Caco-2 (cell line): ENCODE data around the gene COTL1. TPM values are rescaled to one million over a fixed set of nuclear protein-coding genes. Genes with fewer than 3 reads are reported as not detected.

Experiments
- BruUV-seq: library from RNA; stranded (reverse); fragments of 400-500 nt; replicated peaks from 2 replicates; lab custom pipeline; 2021; lab: Mats Ljungman, UMichigan
- CTCF ChIA-PET: fragments of 300-600 bp; sonication (Branson Sonifier 250); formaldehyde crosslinking; loops from one replicate; lab custom pipeline; 2022; ENCODE audit warnings: antibody characterized with exemption; lab: Charles Lee
- POLR2A ChIA-PET: fragments of 300-600 bp; sonication (Branson Sonifier 250); formaldehyde crosslinking; loops from one replicate; lab custom pipeline; 2022; ENCODE audit warnings: antibody characterized with exemption; lab: Charles Lee
- DNase-seq, 2 experiments: peaks; one replicate each; pipeline versions ENCODE4 v3.0.0 to v3.0.0-alpha.2; 2020 to 2022
- H3K27me3 ChIP-seq: replicated peaks from 2 replicates; pipeline ENCODE4 v1.6.0; 2011; ENCODE audit warnings: low read length; ENCODE audit not compliant: control insufficient read depth, insufficient read depth
- H3K36me3 ChIP-seq: 2 replicates; pipeline ENCODE4 v1.5.1; 2011; ENCODE audit warnings: low read length; ENCODE audit not compliant: control insufficient read depth, insufficient read depth
- H3K4me1 ChIP-seq: fragments of 250-450 bp; sonication (Bioruptor Pico); 2 replicates; pipeline ENCODE4 v1.5.1; 2020; ENCODE audit warnings: mild to moderate bottlenecking
- H3K4me3 ChIP-seq: 2 replicates; pipeline ENCODE4 v1.5.1; 2011; ENCODE audit warnings: low read depth, mild to moderate bottlenecking, control low read depth, low read length
- H3K9me3 ChIP-seq: fragments of 250-450 bp; sonication (Bioruptor Pico); 2 replicates; pipeline ENCODE4 v1.5.1; 2020; ENCODE audit warnings: mild to moderate bottlenecking, moderate library complexity
- H3K27ac Mint-ChIP-seq: one replicate; pipeline ENCODE4 v1.8.0; 2022; ENCODE audit warnings: mixed read lengths; ENCODE audit not compliant: unreplicated experiment
- H3K27me3 Mint-ChIP-seq: one replicate; pipeline ENCODE4 v1.8.0; 2022; ENCODE audit warnings: mixed read lengths; ENCODE audit not compliant: insufficient read depth, unreplicated experiment
- H3K36me3 Mint-ChIP-seq: one replicate; pipeline ENCODE4 v1.8.0; 2022; ENCODE audit warnings: mild to moderate bottlenecking, mixed read lengths; ENCODE audit not compliant: insufficient read depth, unreplicated experiment
- H3K4me1 Mint-ChIP-seq: one replicate; pipeline ENCODE4 v1.8.0; 2022; ENCODE audit warnings: low read depth, mixed read lengths; ENCODE audit not compliant: unreplicated experiment
- H3K4me3 Mint-ChIP-seq: one replicate; pipeline ENCODE4 v1.8.0; 2022; ENCODE audit warnings: mild to moderate bottlenecking, moderate library complexity, mixed read lengths; ENCODE audit not compliant: unreplicated experiment
- H3K9me3 Mint-ChIP-seq: one replicate; pipeline ENCODE4 v1.8.0; 2022; ENCODE audit warnings: mixed read lengths; ENCODE audit not compliant: unreplicated experiment
- CTCF ChIP-seq, 2 experiments: fragments of 200-600 bp in 1 of 2; IDR thresholded peaks; 1 replicate in 1 of 2; 2 replicates in 1 of 2; pipeline versions ENCODE4 v1.5.1 to v1.8.0; 2011 to 2022; ENCODE audit warnings: antibody characterized with exemption in 1 of 2, control low read depth in 1 of 2, inconsistent platforms in 1 of 2, low read depth in 1 of 2, low read length in 1 of 2, mild to moderate bottlenecking in 1 of 2, moderate library complexity in 1 of 2; ENCODE audit not compliant: insufficient read depth in 1 of 2, severe bottlenecking in 1 of 2, unreplicated experiment in 1 of 2
- intact Hi-C: fragments of 100-400 bp; cut with micrococcal nuclease; formaldehyde crosslinking; loops from one replicate; pipeline ENCODE4 v1.10.0; 2022; ENCODE audit not compliant: unreplicated experiment
- total RNA-seq: library from RNA; stranded (reverse); gene quantifications from 2 replicates; pipeline ENCODE4 v1.2.3, GENCODE V29; 2022

Gene COTL1
- total RNA-seq, 1 experiment from 2014 or later, result 434 TPM

GRCh38 chr16:84538222-84538840 lies 79.5 kb downstream of the COTL1 start:
- BruUV-seq, result no TSS peak
- peak overlapping the region; percentile 73 for H3K27ac Mint-ChIP-seq
- CTCF ChIA-PET, result no interaction called here

GRCh38 chr16:84537491-84538151 lies 80.3 kb downstream of the COTL1 start:
- no TSS peak for BruUV-seq
- intact Hi-C loops, result no loop called here
- no peak overlapping the region for H3K4me3 ChIP-seq
- CTCF ChIA-PET, result no interaction called here
- POLR2A ChIA-PET, result interaction anchor here (0.5 kb wide), 1 partner anchor 14 kb away, joined by 3 read pairs; no protein-coding TSS in a partner anchor
- no peaks in the 10 kb centered on the region for H3K9me3 ChIP-seq
- TF ChIP-seq CTCF (IDR thresholded peaks at IDR 0.05; ENCODE audit: insufficient read depth in 1 of 2, low read depth in 1 of 2, low read length in 1 of 2, severe bottlenecking in 1 of 2, unreplicated experiment in 1 of 2), result no peak
- no peak for DNase-seq
- no peaks in the 10 kb centered on the region for H3K27me3 ChIP-seq
- H3K4me3 Mint-ChIP-seq, result no peak overlapping the region
- H3K27ac Mint-ChIP-seq, result peak overlapping the region; percentile 73
- peaks cover 38% of the 10 kb centered on the region for H3K4me1 Mint-ChIP-seq
- peaks cover 18% of the 10 kb centered on the region for H3K36me3 Mint-ChIP-seq
- H3K9me3 Mint-ChIP-seq, result no peaks in the 10 kb centered on the region
- H3K36me3 ChIP-seq, result no peaks in the 10 kb centered on the region
- no peaks in the 10 kb centered on the region for H3K27me3 Mint-ChIP-seq
- H3K4me1 ChIP-seq, result peaks cover 91% of the 10 kb centered on the region

More at GRCh38 chr16:84538222-84538840, 79.5 kb downstream of the COTL1 start:
- peaks cover 33% of the 10 kb centered on the region for H3K4me1 Mint-ChIP-seq
- POLR2A ChIA-PET, result no interaction called here
- TF ChIP-seq CTCF (IDR thresholded peaks at IDR 0.05; ENCODE audit: insufficient read depth in 1 of 2, low read depth in 1 of 2, low read length in 1 of 2, severe bottlenecking in 1 of 2, unreplicated experiment in 1 of 2), result no peak
- Histone ChIP-seq H3K4me3 (no peak overlapping the region), H3K27me3 (no peaks in the 10 kb centered on the region), H3K9me3 (no peaks in the 10 kb centered on the region), H3K4me1 (peaks cover 90% of the 10 kb centered on the region), H3K36me3 (no peaks in the 10 kb centered on the region)
- no peaks in the 10 kb centered on the region for H3K27me3 Mint-ChIP-seq
- intact Hi-C loops, result no loop called here
- no peak overlapping the region for H3K4me3 Mint-ChIP-seq
- H3K36me3 Mint-ChIP-seq, result peaks cover 16% of the 10 kb centered on the region
- no peak for DNase-seq
- no peaks in the 10 kb centered on the region for H3K9me3 Mint-ChIP-seq

GRCh38 chr16:84535851-84536250 lies 82.0 kb downstream of the COTL1 start:
- H3K4me3 Mint-ChIP-seq, result peak overlapping the region; percentile 16
- POLR2A ChIA-PET, result interaction anchor here (0.5 to 0.6 kb wide), 2 partner anchors 20 to 34 kb away, joined by 3 read pairs; no protein-coding TSS in a partner anchor

More at GRCh38 chr16:84535851-84536250, 82.0 kb downstream of the COTL1 start:
- Histone ChIP-seq H3K9me3 (no peaks in the 10 kb centered on the region), H3K36me3 (no peaks in the 10 kb centered on the region), H3K4me3 (no peak overlapping the region), H3K27me3 (no peaks in the 10 kb centered on the region), H3K4me1 (peaks cover 92% of the 10 kb centered on the region)
- peaks cover 33% of the 10 kb centered on the region for H3K36me3 Mint-ChIP-seq
- no peaks in the 10 kb centered on the region for H3K9me3 Mint-ChIP-seq
- intact Hi-C loops, result loop anchor here (1.0 kb wide), 4 partner anchors 20 to 82 kb away; partner anchors contain the start of gene COTL1
- BruUV-seq, result no TSS peak
- peaks cover 40% of the 10 kb centered on the region for H3K4me1 Mint-ChIP-seq
- TF ChIP-seq CTCF (IDR thresholded peaks at IDR 0.05; ENCODE audit: insufficient read depth in 1 of 2, low read depth in 1 of 2, low read length in 1 of 2, severe bottlenecking in 1 of 2, unreplicated experiment in 1 of 2), result no peak
- peak overlapping the region; percentile 80 for H3K27ac Mint-ChIP-seq
- DNase-seq, result peak; percentile 74 to 77
- CTCF ChIA-PET, result interaction anchor here (0.6 kb wide), 2 partner anchors 29 to 170 kb away, joined by 3 read pairs; no protein-coding TSS in a partner anchor
- no peaks in the 10 kb centered on the region for H3K27me3 Mint-ChIP-seq
